ENCODE measurements around the gene RIC8A.
"Not testable (repeated sequence)": the region's sequence is repeated elsewhere in the genome, so short reads cannot be mapped to it uniquely, and the experiment has no call there.

Gene RIC8A

DNA sequence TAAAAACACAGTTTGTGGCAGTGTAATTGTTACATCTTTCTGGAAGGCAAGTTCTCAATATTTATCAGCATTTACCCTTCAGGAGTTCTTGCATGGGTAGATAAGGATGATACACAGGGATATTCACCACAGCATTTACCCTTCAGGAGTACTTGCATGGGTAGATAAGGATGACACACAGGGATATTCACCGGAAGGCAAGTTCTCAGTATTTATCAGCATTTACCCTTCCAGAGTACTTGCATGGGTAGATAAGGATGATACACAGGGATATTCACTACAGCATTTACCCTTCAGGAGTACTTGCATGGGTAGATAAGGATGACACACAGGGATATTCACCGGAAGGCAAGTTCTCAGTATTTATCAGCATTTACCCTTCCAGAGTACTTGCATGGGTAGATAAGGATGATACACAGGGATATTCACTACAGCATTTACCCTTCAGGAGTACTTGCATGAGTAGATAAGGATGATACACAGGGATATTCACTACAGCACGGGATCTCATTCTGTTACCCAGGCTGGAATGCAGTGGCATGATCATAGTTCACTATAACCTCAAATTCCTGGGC, 13.2 kb downstream of the RIC8A start:
- DNase-seq (ENCODE audit: low spot score) = not testable (repeated sequence)

DNA sequence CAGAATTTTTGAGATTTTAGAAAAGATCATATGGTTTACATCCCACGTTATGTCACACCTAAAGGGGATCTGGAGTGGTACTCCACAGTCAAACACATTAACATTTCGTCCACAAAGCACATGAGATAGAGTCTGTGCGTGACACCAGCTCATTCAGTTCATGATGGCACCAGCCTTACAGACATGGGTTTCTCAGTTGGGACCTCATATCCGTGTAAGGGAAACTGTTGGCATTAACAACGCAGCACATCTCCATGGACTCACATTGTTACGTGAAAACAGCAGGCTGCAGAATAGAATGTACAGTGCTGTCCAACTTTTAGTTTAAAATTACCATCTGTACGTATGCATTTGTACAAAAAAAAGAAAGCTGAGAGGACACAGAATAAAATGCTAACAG, 14.0 kb downstream of the RIC8A start:
- no peak for DNase-seq (ENCODE audit: low spot score)

DNA sequence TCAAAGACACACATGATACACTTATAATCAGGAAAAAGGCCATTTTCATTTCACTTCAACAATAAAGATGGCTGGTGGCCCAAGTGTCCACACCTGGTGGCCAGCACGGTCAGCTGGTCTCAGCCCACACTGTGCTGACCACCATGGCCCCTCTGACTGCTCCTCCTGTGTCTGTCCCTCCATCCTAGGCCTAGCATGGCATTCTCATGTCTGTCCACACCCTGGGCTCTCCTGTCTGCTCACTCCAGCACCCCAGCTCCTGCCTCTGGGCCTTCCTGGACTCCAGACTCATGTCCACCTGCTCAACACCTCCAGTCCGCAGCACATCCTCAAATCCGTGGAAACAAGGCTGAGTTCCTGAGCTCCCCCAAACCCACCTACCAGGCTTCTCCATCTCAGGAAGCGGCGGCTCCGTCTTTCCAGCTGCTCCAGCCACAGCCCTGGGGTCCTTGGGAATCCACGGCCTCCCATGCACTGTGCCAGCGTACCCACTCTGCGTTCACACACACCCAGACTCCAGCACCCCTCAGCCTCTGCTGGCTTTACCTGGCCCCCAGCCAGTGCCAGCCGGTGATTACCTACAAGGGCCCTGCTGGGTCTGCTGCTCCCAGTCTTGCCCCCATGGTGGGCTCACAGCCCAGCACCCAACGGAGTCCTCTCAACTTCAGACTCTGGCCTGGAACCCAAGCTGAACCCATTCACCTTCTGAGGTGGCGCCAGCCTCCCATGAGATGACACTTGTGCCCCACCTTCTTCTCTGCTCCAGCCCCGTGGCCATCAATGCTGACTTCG, 14.7 kb downstream of the RIC8A start:
- no peak for DNase-seq (ENCODE audit: low spot score)

DNA sequence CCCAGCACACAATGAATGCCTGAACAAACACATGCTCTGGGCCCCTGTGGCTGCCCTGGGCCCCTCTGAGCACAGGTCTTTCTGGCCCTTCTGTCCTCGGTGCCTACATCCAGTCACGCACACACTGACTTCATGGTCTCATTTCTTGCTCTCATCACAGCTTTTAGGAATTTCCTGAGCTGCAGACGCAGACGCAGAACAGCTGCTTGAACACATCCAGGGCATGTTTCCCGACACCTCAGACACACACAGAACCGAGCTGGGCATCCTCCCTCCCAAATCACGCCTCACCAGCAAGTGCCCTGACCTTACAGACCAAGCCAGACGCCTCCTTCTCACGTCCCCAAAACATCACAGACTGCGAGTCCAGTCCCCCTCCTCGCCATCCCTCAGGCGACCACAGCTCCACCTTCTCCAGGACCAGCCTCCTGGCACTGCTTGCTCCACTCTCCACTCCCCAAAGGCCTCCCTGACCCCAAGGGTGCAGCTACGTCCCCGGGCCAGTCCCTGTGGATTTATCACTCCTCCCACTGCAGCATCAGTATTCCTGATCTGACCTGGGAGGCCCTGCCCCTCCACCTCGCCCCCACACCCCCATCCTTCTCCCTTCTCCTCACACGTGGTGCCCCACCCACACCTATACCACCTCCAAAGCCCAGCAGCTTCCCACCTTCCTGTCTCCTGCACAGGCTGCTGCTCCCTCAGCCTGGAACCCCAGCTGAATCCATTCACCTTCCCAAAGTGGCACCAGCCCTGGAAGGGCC, 15.7 kb downstream of the RIC8A start:
- no peak for DNase-seq (ENCODE audit: low spot score)

DNA sequence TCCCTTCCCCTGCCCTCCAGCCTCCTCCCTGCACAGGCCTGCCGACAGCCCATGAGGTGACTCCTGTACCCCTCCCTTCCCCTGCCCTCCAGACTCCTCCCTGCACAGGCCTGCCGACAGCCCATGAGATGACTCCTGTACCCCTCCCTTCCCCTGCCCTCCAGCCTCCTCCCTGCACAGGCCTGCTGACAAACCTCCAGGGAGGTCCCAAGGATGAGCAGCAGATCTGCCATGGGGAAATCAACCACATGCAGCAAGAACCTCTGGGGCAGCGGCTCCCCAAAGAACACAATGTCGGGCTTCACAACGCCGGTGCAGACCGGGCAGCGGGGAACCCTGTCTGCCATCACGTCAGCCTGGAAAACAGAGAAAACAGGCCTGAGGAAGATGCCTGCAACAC, 16.4 kb downstream of the RIC8A start:
- no peak for DNase-seq (ENCODE audit: low spot score)

DNA sequence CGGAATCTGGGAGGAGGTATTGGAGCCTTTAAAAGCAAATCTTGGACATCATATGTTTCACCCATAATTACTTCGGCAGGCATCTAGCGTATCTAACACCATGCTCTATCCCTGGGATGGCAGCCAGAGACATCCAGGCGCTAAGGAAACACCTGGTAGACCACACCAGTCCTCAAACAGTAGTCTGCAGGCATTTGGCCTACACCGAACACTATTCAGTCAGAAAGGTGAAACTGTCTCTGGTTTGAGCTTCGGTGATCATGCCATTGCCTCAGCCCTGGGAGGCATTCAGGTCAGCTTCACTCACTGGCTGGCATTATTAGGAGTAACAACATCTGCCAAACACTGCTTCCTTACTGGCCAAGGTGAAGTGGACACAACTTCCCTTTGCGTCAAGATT, 16.9 kb downstream of the RIC8A start:
- DNase-seq (ENCODE audit: low spot score) = no peak

DNA sequence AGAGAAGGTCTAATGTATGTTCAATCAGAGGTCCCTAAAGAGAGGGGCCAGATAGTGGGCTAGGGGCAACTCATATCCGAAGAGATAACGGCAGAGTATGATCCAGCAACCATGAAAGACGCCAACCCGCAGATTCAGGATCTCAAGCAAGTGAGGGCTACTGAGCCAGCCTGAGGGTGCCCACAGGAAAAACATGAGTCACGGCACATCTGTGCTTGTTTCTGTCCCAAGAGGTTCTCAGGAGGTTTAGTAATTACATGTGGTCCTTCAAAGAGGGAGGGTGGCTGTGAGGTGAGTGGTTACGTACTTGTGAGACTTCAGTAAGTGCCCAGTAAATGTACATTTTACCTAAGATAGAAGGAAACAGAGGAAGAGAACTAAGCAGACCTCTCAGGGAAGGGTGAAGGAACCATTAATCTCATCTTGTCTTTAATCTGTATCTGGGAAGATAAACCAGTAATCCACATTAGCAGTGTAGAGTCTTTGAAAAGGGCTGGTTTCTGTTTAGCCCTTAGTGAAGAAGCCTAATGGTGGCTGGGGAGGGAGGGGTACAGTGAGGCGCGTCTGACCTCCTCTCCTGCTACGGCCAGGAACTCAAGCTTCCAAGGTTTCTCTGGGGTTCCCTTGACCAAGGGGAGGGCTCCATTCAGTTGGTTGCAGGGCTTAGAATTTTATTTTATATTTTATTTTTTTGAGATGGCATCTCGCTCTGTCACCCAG, 18.4 kb downstream of the RIC8A start:
- DNase-seq (ENCODE audit: low spot score) = no peak

DNA sequence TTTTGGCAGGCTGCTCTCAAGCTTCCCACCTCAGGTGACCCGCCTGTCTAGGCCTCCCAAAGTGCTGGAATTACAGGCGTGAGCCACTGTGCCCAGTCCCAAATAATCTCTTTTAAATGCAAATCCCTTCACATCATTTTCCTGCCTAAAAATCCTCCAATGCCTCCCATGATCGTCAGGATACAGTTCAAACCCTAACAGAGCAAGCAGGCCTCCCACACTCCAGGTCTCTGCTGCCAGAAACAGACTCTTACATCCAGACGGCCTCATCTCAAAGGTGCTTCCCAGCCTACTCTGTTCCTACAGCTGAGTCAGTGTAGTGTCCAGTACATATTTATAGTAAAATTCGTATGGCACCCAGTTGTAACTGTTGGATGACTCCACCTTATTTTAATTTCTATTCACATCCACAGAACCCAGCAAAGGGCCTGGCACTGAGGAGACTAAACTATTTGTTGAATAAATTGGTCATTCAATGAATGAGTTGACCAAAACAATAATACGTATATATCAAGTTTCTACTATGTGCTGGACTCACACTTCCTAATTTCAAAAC, 20.4 kb downstream of the RIC8A start:
- no peak for DNase-seq (ENCODE audit: low spot score)

DNA sequence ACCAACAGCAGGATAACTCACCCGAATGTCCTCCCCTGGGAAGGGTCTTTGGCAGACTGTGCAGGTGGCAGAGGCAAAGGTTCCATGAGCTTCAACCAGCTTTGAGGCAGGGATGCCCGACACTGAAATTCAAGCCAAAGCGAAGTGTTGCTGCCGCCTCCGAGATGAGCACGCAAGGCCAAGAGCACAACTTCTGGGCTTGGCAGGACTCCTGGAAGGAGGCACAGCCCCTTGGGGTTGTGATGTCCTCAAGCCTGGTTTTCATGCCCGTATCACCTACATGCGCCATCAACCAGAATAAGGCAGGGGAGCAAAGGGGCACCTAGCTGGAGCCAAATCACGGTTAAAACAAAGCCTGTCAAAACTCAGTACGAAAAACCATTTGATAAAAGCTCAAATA, 22.9 kb downstream of the RIC8A start:
- no peak for DNase-seq (ENCODE audit: low spot score)

DNA sequence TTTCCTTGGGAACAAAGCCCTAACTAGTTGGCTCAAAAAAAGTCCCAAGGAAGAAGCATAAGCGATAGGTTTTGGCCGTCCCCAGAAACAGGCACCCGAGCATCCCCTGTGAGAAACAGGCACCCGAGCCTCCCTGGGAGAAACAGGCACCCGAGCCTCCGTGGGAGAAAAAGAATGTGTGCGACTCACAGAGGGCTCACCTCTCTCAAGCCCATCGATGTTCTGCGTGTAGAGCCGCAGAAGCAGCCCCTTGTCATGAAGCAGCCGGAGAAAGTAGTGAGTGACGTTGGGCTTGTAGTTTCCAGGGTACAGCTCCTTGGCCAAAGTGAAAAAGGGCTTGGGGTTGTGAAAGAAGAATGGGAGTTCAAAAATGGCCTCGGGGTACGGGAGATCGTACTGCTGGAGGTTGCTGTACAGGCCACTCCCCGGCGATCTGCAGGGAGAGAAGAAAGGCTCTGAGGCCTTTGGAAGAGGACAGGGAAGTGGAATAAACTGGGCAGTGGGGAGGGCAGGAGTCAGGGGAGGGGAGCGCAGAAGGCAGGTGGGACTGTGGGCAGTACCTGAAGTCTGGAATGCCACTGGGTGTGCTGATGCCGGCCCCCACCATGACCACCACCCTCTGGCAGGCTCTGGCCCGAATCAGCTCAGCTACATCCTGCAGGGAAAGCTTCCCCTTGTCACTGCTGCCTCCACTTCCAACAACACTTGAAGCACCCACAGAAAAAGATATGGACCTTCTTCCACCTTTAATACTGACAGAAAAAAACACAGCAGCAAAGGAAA, 25.5 kb downstream of the RIC8A start:
- no peak for DNase-seq (ENCODE audit: low spot score)

DNA sequence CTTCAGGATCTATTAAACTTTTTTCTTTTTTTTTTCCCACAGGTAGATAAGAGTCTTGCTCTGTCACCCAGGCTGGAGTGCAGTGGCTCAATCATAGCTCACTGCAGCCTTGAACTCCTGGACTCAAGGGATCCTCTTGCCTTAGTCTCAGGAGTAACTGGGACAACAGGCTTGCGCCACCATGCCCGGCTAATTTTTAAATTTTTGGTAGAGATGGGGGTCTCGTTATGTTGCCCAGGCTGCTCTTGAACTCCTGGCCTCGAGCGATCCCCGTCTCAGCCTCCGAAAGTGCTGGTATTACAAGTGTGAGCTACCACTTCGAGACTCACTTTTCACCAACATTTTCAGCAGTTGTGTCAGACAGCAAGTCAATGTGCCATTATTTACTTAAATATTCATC, 27.7 kb downstream of the RIC8A start:
- no peak for DNase-seq (ENCODE audit: low spot score)

DNA sequence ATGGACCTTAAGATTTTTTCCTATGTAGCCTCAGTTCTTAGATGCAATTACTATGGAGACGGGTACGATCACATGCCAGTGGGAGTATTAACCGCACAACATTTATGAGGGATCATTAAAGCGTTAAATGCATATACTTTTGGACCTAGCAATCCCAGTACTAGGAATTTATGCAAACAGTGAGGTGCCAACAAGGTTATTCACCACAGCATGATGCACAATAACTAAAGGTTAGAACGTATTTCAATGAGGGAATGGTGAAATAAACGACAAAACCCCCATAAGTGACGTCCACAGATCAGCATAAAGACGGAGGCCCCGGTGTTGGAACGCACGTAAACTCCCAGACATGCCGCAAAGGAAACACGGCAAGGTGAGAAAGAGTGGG, 28.1 kb downstream of the RIC8A start:
- no peak for DNase-seq (ENCODE audit: low spot score)

DNA sequence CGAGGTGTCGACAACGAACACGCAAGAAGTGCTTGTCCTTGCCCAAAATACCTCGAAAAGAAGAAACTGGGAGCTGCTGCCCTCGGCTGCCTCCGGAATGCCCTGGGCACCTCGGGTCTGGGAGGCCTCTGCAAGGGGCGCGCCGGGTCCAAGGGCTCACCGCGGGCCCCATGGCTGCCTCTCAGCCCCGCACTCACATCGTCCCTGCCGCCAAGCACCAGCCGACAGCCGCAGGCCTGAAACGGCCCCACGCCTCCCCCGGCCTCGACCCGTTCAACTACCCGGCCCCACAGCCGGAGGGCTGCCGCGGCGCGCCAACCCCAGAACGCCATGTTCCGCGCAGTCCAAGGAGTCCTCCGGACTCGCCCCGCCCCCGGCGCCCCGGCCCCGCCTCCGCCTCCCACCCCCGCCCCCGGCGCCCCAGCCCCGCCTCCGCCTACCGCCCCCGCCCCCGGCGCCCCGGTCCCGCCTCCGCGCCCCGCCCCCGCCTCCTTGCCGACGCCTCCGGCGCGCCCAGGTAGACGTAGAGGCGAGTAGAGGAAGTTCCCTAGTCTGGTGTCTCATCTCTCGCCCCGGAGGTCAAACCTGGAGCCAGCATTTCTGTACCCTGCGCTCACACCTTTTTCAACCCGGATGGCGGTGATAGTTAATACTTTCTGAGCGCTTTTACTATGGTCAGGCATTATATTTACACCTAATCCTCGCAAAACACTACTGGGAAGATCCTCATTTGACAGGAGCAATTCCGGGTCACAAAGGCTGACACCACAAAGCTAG, 28.7 kb downstream of the RIC8A start, which contains the start of gene SIRT3:
TSS of gene SIRT3 (minus strand) at position 346 of the 777 bp plus-strand sequence. CDS start at position 332, 14 bp downstream.
- DNase-seq (ENCODE audit: low spot score) = peak; percentile 80

DNA sequence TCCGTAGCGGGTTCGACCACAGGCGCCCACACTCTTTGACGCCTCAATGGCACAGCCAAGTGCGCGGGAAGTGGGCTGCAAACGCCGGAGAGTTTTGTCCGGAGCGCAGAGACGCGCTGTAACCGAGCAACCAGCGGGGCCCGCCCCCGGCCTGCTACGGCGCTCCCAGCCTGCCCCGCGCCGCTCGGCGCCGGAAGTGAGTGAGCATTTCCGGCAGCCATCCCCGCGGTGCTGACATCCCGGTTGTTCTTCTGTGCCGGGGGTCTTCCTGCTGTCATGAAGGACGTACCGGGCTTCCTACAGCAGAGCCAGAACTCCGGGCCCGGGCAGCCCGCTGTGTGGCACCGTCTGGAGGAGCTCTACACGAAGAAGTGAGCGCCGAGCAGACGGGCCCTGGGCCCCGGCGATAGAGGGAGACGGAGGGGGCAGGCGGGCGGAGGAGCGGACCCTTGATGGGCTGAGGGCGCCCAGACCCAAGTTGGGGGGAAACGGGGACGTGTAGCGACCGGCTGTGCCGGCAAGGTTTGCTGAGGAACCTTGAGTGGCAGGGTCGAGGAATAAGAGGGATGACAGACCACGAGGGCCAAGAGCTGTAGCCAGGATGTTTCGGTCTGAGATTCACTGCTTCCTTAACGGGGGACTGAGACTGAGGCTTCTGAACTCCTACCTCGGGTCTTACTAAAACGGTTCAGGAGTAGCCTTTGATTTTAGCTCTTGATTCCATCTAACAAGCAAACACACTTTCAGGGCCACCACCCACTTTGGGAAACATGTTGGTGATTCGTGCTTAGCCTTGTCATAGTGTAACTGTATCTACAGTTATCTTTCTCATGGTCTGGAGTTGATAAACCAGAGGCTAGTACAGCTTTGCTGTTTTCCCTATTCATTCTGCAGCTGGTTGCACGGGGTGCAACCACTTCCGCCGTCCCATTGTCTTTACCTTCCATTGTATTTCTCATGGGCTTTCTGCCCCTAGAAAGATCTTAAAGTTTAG, 29.6 kb downstream of the RIC8A start, which contains the start of gene PSMD13:
TSS of gene PSMD13 (plus strand) at position 203 of the 994 bp plus-strand sequence. CDS start at position 277, 74 bp downstream.
- DNase-seq (ENCODE audit: low spot score) = peak; percentile 83

DNA sequence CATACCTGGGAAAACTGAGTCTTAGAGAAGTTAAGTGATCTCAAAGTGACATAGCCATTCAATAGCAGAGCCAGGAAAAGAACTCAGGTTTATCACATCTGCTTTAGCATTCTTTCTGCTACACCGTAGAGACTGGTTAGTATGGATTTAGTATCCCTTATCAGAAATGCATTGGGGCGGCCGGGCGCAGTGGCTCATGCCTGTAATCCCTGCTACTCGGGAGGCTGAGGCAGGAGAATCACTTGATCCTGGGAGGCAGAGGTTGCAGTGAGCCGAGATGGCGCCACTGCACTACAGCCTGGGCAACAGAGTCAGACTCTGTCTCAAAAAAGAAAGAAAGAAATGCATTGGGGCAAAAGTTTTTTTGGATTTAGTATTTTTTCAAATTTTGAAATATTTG, 30.8 kb downstream of the RIC8A start:
- not testable (repeated sequence) for DNase-seq (ENCODE audit: low spot score)

DNA sequence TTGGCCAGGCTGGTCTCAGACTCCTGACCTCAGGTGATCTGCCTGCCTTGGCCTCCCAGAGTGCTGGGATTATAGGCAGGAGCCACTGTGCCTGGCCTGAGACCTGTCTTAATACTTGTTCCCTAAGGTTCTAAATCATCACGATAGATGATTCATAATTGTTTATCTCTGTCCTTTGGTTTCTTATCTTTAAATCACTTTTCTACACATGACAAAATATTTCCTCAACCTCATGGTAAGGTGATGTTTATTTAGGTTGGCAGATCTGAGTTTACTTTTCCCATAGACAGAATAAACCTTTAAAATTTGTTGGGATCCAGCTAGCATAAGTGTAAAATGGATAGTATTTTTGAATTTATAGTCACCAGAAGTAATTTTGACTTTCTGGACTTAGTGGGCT, 32.8 kb downstream of the RIC8A start:
- no peak for DNase-seq (ENCODE audit: low spot score)

DNA sequence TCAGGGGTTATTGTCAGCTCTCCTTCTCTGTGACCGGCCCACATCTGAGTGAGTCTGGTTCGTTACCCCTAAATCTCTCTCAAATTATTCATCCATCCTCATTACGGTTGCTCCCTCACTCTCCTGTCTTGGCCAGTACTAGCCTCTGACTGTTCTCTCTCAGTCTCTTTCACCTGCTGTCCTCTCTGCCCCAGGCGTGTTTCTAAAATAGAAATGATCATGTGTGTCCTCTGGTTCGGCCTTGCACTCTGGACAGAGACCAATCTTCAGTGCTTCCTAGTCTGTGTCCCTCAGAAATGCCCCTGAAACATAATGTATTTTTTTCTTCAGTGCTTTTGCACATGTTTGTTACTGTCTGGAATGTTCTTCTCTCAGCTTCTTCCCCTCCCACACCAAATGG, 34.1 kb downstream of the RIC8A start:
- DNase-seq (ENCODE audit: low spot score) = no peak

DNA sequence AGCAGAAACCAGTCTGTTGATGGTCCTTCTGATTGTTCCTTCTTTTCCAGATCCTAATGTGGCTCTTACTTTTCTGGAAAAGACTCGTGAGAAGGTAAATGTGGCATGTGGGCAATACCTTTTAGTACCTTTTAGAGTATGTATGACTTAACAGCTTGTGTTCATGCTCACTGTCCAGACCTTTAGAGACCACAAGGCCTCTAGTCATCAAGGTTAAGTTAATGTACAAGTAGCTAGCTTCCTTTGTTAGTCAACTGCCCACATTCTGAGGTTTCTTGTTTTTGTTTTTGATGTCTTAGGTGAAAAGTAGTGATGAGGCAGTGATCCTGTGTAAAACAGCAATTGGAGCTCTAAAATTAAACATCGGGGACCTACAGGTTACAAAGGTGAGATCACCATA, 36.9 kb downstream of the RIC8A start:
- DNase-seq (ENCODE audit: low spot score) = no peak

DNA sequence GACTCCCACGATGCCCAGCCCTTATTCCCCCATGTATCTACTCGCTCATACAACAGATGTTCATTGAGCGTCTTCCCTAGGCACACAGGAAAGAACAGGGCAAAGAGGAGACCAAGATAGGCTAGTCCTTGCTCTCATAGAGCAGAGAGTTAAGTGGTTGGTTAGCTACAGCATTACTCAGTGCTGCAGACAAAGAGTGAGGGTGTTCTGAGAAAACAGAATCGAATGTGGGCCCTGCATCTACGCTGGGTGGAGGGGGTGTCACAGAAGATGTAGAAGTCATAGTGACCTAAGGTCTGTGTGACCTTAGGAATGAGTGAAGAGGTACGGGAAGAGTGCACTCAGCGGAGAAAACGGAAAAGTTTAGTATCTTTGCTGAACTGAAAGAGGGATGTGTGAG, 41.6 kb downstream of the RIC8A start:
- no peak for DNase-seq (ENCODE audit: low spot score)
